ENCODE results near the gene KIAA0513. TPM values are rescaled to one million over a fixed set of nuclear protein-coding genes. Genes with fewer than 3 reads are reported as not detected.
"Not testable (repeated sequence)": the region's sequence is repeated elsewhere in the genome, so short reads cannot be mapped to it uniquely, and the experiment has no call there.

The KIAA0513 gene
- total RNA-seq, 1 donor from 2014 or later: 11.9 TPM

GRCh38 chr16:85107532-85107931, 79.9 kb downstream of the KIAA0513 start:
- no peak for DNase-seq (ENCODE audit: low read depth)

- no peak for DNase-seq (ENCODE audit: low read depth)
Observed at GRCh38 chr16:85110105-85110504, 82.5 kb downstream of the KIAA0513 start.

GRCh38 chr16:85111184-85111583, 83.6 kb downstream of the KIAA0513 start:
- no peak for DNase-seq (ENCODE audit: low read depth)

GRCh38 chr16:85112364-85112763, 84.8 kb downstream of the KIAA0513 start, which contains the start of gene CIBAR2:
Gene CIBAR2, minus strand, starts transcription at chr16:85112472. Its CDS starts 120 bp downstream, at chr16:85112352.
- DNase-seq (ENCODE audit: low read depth): no peak

- DNase-seq (ENCODE audit: low read depth): no peak
Observed at GRCh38 chr16:85113168-85113733, 85.7 kb downstream of the KIAA0513 start.

- DNase-seq (ENCODE audit: low read depth): no peak
Observed at GRCh38 chr16:85113913-85114312, 86.3 kb downstream of the KIAA0513 start.

- DNase-seq (ENCODE audit: low read depth): peak; percentile 82
Observed at GRCh38 chr16:85114909-85115567, 87.4 kb downstream of the KIAA0513 start.

- DNase-seq (ENCODE audit: low read depth): no peak
Observed at GRCh38 chr16:85117418-85117817, 89.8 kb downstream of the KIAA0513 start.

- no peak for DNase-seq (ENCODE audit: low read depth)
Observed at GRCh38 chr16:85120006-85120340, 92.4 kb downstream of the KIAA0513 start.

- DNase-seq (ENCODE audit: low read depth): not testable (repeated sequence)
Observed at GRCh38 chr16:85123441-85123840, 95.8 kb downstream of the KIAA0513 start.

- DNase-seq (ENCODE audit: low read depth): peak; percentile 53
Observed at GRCh38 chr16:85123891-85124635, 96.5 kb downstream of the KIAA0513 start.

GRCh38 chr16:85124636-85125346, 97.2 kb downstream of the KIAA0513 start:
- peak; percentile 96 for DNase-seq (ENCODE audit: low read depth)

GRCh38 chr16:85125570-85126393, 98.2 kb downstream of the KIAA0513 start:
- no peak for DNase-seq (ENCODE audit: low read depth)

GRCh38 chr16:85126394-85126704, 98.8 kb downstream of the KIAA0513 start:
- no peak for DNase-seq (ENCODE audit: low read depth)

GRCh38 chr16:85126705-85127378, 99.2 kb downstream of the KIAA0513 start:
- DNase-seq (ENCODE audit: low read depth): peak; percentile 97

GRCh38 chr16:85127379-85127723, 99.8 kb downstream of the KIAA0513 start:
- DNase-seq (ENCODE audit: low read depth): no peak

GRCh38 chr16:85128079-85128837, 100.7 kb downstream of the KIAA0513 start:
- no peak for DNase-seq (ENCODE audit: low read depth)

GRCh38 chr16:85129876-85130704, 102.5 kb downstream of the KIAA0513 start:
- DNase-seq (ENCODE audit: low read depth): peak; percentile 78

- DNase-seq (ENCODE audit: low read depth): no peak
Observed at GRCh38 chr16:85130705-85131028, 103.1 kb downstream of the KIAA0513 start.

Data from myocyte (in vitro differentiated cells).